Endodermal cell (in vitro differentiated cells): ENCODE measurements around the gene RUNDC1. TPM values are rescaled to one million over a fixed set of nuclear protein-coding genes. Genes with fewer than 3 reads are reported as not detected.

Experiments
- DNase-seq: peaks from one replicate; pipeline ENCODE4 v3.0.0-alpha.2; 2017
- H3K27ac ChIP-seq: 2 replicates; pipeline ENCODE4 v1.5.1; 2013; ENCODE audit warnings: mild to moderate bottlenecking, low read depth, low read length, moderate library complexity
- H3K27me3 ChIP-seq: 2 replicates; pipeline ENCODE4 v1.6.1; 2013; ENCODE audit warnings: mild to moderate bottlenecking, low read length, moderate library complexity; ENCODE audit not compliant: insufficient read depth, control insufficient read depth, poor library complexity, severe bottlenecking
- H3K36me3 ChIP-seq: 2 replicates; pipeline ENCODE4 v1.7.0; 2013; ENCODE audit warnings: mild to moderate bottlenecking, low read length, moderate library complexity; ENCODE audit not compliant: control insufficient read depth, insufficient read depth
- H3K4me1 ChIP-seq: one replicate; pipeline ENCODE4 v1.7.0; 2013; ENCODE audit warnings: low read length; ENCODE audit not compliant: control insufficient read depth, insufficient read depth
- H3K4me3 ChIP-seq: 2 replicates; pipeline ENCODE4 v1.5.1; 2013; ENCODE audit warnings: mild to moderate bottlenecking, low read length, moderate library complexity
- H3K9ac ChIP-seq: 2 replicates; pipeline ENCODE4 v1.6.1; 2013; ENCODE audit warnings: mild to moderate bottlenecking, low read length, moderate library complexity; ENCODE audit not compliant: poor library complexity, severe bottlenecking; ENCODE audit errors: extremely low read depth
- H3K9me3 ChIP-seq: 2 replicates; pipeline ENCODE4 v1.6.1; 2013; ENCODE audit warnings: mild to moderate bottlenecking, low read length, moderate library complexity; ENCODE audit not compliant: control insufficient read depth
- H3K27ac Mint-ChIP-seq: 2 replicates; pipeline ENCODE4 v1.8.0; 2020; ENCODE audit warnings: mixed read lengths
- H3K27me3 Mint-ChIP-seq: 2 replicates; pipeline ENCODE4 v1.8.0; 2021; ENCODE audit warnings: mild to moderate bottlenecking, mixed read lengths; ENCODE audit not compliant: insufficient read depth
- H3K36me3 Mint-ChIP-seq: 2 replicates; pipeline ENCODE4 v1.8.0; 2020; ENCODE audit warnings: low read depth, mixed read lengths
- H3K4me1 Mint-ChIP-seq: 2 replicates; pipeline ENCODE4 v1.8.0; 2020; ENCODE audit warnings: mixed read lengths
- H3K4me3 Mint-ChIP-seq: 2 replicates; pipeline ENCODE4 v1.8.0; 2020; ENCODE audit warnings: mild to moderate bottlenecking, moderate library complexity, mixed read lengths
- H3K9me3 Mint-ChIP-seq: 2 replicates; pipeline ENCODE4 v1.8.0; 2020; ENCODE audit warnings: mild to moderate bottlenecking, mixed read lengths
- WGBS, 2 experiments: methylation state at CpG; one replicate each; pipeline versions ENCODE4 v1.1.5 to v1.1.7; 2013; ENCODE audit warnings: missing lambda C conversion rate in 2 of 2, mixed read lengths in 1 of 2; ENCODE audit not compliant: insufficient coverage in 1 of 2, insufficient read length in 1 of 2; 5-methylcytosine and 5-hydroxymethylcytosine counted together
- total RNA-seq, 2 donors: library from RNA; stranded (reverse); fragmentation: NEBNext Ultra II Directional in 1 of 2; extraction: Animal tissue kit (Norgen Biotek cat#: 25700) in 1 of 2; gene quantifications; 2 replicates in 1 of 2; 3 replicates in 1 of 2; pipeline ENCODE4 v1.2.1, GENCODE V29; 2021
- TF ChIP-seq, protein P1 (sequence below): fragments of 200-600 bp; sonication (generic); conservative IDR thresholded peaks from 2 replicates; pipeline ENCODE4 v1.5.0; 2021; ENCODE audit warnings: antibody characterized with exemption, mild to moderate bottlenecking

Gene RUNDC1
- total RNA-seq, 2 donors from 2014 or later = 17.7 to 18.5 TPM

DNA sequence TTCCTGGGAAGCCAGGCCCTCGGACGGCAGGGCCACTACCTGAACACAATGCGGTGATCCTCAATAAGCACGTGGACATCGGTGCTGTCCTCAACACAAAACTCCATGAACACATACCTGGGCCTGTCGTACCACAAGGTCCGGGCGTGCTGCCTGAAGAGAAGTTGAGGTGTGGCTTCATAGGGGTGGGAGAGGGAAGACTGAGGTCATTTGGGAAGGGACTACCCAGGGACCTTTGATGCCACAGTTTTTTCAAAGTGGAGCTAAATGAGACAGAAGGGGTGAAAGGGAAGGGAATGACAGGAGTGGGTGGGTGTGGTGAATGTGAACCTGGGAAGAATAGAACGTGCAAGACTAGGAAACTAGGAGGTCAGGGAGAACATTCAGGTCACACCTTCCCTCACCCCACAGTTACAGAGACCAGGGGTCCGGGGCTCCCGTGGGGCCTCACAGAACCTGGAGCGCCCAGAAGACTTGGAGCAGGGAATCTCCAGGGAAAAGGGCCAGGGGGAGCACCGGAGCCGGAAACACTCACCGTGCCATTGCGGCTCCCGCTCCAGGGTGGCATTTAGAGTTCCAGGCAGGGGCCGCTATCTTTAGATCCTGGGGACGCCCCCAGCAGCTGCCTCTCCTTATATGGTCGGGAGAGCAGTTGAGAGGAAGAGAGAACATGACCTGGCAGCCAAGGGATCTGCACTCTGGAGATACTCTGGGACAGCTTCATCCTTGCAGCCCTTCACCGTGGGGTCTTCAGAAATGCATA is 673 bp upstream of the RUNDC1 start, which contains the start of gene PTGES3L:
TSS of gene PTGES3L (minus strand) at position 570 of the 763 bp plus-strand sequence. CDS start at position 543, 27 bp downstream.
- TF ChIP-seq, protein P1, sequence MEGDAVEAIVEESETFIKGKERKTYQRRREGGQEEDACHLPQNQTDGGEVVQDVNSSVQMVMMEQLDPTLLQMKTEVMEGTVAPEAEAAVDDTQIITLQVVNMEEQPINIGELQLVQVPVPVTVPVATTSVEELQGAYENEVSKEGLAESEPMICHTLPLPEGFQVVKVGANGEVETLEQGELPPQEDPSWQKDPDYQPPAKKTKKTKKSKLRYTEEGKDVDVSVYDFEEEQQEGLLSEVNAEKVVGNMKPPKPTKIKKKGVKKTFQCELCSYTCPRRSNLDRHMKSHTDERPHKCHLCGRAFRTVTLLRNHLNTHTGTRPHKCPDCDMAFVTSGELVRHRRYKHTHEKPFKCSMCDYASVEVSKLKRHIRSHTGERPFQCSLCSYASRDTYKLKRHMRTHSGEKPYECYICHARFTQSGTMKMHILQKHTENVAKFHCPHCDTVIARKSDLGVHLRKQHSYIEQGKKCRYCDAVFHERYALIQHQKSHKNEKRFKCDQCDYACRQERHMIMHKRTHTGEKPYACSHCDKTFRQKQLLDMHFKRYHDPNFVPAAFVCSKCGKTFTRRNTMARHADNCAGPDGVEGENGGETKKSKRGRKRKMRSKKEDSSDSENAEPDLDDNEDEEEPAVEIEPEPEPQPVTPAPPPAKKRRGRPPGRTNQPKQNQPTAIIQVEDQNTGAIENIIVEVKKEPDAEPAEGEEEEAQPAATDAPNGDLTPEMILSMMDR = no peak
- Histone ChIP-seq H3K4me1 (peaks cover 5% of the 10 kb centered on the region), H3K27ac (peak within 1 kb of the TSS; percentile 66), H3K9ac (peak within 1 kb of the TSS; percentile 84), H3K36me3 (peaks cover 7% of the 10 kb centered on the region), H3K4me3 (peak within 1 kb of the TSS; percentile 86), H3K27me3 (no peaks in the 10 kb centered on the region), H3K9me3 (no peaks in the 10 kb centered on the region)
- Mint-ChIP-seq H3K9me3 (no peaks in the 10 kb centered on the region), H3K27ac (peak within 1 kb of the TSS; percentile 98), H3K4me1 (peaks cover 20% of the 10 kb centered on the region), H3K36me3 (peaks cover 15% of the 10 kb centered on the region), H3K27me3 (no peaks in the 10 kb centered on the region), H3K4me3 (peak within 1 kb of the TSS; percentile 96)
- peak; percentile 91 for DNase-seq
- WGBS, 2 experiments = 34 to 41% methylated on average over 18 to 20 of the region's 21 CpGs

DNA sequence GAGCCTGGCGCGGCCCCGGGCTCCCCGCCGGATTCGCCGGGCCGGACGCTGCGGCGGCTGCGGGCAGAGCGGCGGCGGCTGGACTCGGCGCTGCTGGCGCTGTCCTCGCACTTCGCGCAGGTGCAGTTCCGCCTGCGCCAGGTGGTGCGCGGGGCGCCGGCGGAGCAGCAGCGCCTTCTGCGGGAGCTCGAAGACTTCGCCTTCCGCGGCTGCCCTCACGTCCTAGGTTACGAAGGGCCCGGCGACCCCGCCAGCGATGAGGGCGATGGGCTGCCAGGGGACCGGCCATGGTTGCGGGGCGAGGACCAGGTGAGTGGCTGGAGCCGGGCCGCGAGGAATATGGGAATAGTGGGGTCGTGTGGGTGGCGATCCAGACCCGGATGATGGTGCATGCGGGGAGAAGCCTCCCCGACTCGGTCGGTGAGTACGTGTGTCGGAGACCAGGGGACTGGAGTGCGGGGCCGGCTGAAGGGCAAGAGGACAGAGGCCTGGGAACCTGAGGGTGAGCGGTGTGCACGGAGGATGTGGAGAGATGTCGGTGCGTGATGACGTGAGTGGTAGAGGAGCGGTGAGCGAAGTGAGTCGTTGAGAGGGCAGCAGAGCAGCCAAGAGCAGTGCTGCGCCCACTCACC is 517 bp downstream of the RUNDC1 start:
- TF ChIP-seq, protein P1 = peak; percentile 57
- H3K27ac ChIP-seq = peak overlapping the region; percentile 51
- Mint-ChIP-seq H3K4me3 (peak overlapping the region; percentile 96), H3K36me3 (peaks cover 20% of the 10 kb centered on the region), H3K9me3 (no peaks in the 10 kb centered on the region), H3K4me1 (peaks cover 20% of the 10 kb centered on the region), H3K27ac (peak overlapping the region; percentile 98), H3K27me3 (no peaks in the 10 kb centered on the region)
- peaks cover 5% of the 10 kb centered on the region for H3K4me1 ChIP-seq
- peak; percentile 85 for DNase-seq
- peak overlapping the region; percentile 84 for H3K9ac ChIP-seq
- H3K36me3 ChIP-seq = peaks cover 19% of the 10 kb centered on the region
- H3K4me3 ChIP-seq = peak overlapping the region; percentile 86
- no peaks in the 10 kb centered on the region for H3K27me3 ChIP-seq
- no peaks in the 10 kb centered on the region for H3K9me3 ChIP-seq
- WGBS, 2 experiments = 0 to 2% methylated on average over 42 to 67 of the region's 67 CpGs

DNA sequence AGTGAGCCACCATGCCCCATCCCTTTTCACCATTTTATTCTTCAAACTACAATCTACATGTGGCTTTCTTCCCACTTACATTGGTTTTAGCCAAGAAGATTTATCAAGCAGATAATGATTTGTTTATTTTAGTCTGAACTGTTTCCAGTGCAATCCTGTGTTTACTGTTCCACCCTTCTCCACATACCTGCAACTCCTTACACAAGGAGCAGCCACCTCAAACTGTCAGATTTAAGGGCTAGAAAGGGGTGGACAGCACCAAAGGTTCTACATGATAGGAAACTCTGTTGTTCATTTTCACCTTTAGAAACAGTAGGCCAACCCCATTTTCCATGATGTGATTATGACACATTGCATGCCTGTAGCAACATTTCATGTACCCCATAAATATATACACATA is 1.9 kb downstream of the RUNDC1 start:
- no peak overlapping the region for H3K27ac ChIP-seq
- TF ChIP-seq, protein P1 = no peak
- Mint-ChIP-seq H3K36me3 (peaks cover 30% of the 10 kb centered on the region), H3K27me3 (no peaks in the 10 kb centered on the region), H3K4me3 (peak overlapping the region; percentile 96), H3K9me3 (no peaks in the 10 kb centered on the region), H3K4me1 (peaks cover 20% of the 10 kb centered on the region), H3K27ac (no peak overlapping the region)
- peaks cover 32% of the 10 kb centered on the region for H3K36me3 ChIP-seq
- peaks cover 5% of the 10 kb centered on the region for H3K4me1 ChIP-seq
- no peaks in the 10 kb centered on the region for H3K9me3 ChIP-seq
- peak overlapping the region; percentile 86 for H3K4me3 ChIP-seq
- no peaks in the 10 kb centered on the region for H3K27me3 ChIP-seq
- DNase-seq = no peak
- H3K9ac ChIP-seq = no peak overlapping the region
